GM23248 (cell line): ENCODE data around the gene ADAM12. TPM values are rescaled to one million over a fixed set of nuclear protein-coding genes. Genes with fewer than 3 reads are reported as not detected.

Source experiments
- DNase-seq: peaks from one replicate; pipeline ENCODE4 v3.0.0-alpha.2; 2015
- H2AFZ ChIP-seq: fragments of 200-600 bp; sonication (generic); 2 replicates; pipeline ENCODE4 v1.6.1; 2016; ENCODE audit warnings: antibody characterized with exemption
- H3F3A ChIP-seq: fragments of 200-600 bp; sonication (generic); 2 replicates; pipeline ENCODE4 v1.6.1; 2016; ENCODE audit warnings: mild to moderate bottlenecking, antibody characterized with exemption, mixed run types; ENCODE audit not compliant: insufficient read depth
- H3K27ac ChIP-seq: fragments of 200-600 bp; sonication (generic); 2 replicates; pipeline ENCODE4 v1.5.1; 2016; ENCODE audit warnings: mild to moderate bottlenecking
- H3K27me3 ChIP-seq: fragments of 200-600 bp; sonication (generic); replicated peaks from 2 replicates; pipeline ENCODE4 v1.6.1; 2016; ENCODE audit warnings: mild to moderate bottlenecking; ENCODE audit not compliant: insufficient read depth
- H3K36me3 ChIP-seq: fragments of 200-600 bp; sonication (generic); 2 replicates; pipeline ENCODE4 v1.6.1; 2016; ENCODE audit warnings: low read depth, mild to moderate bottlenecking
- H3K4me1 ChIP-seq: fragments of 200-600 bp; sonication (generic); 2 replicates; pipeline ENCODE4 v1.6.1; 2016; ENCODE audit warnings: mild to moderate bottlenecking; ENCODE audit not compliant: insufficient read depth
- H3K4me2 ChIP-seq: fragments of 200-600 bp; sonication (generic); one replicate; pipeline ENCODE4 v1.6.1; 2016; ENCODE audit warnings: mild to moderate bottlenecking; ENCODE audit not compliant: unreplicated experiment
- H3K4me3 ChIP-seq: fragments of 200-600 bp; sonication (generic); 2 replicates; pipeline ENCODE4 v1.5.1; 2016; ENCODE audit warnings: mild to moderate bottlenecking
- H3K79me2 ChIP-seq: fragments of 200-600 bp; sonication (generic); 2 replicates; pipeline ENCODE4 v1.6.1; 2016; ENCODE audit warnings: mild to moderate bottlenecking; ENCODE audit not compliant: insufficient read depth
- H3K9ac ChIP-seq: fragments of 200-600 bp; sonication (generic); 2 replicates; pipeline ENCODE4 v1.6.1; 2016; ENCODE audit warnings: mild to moderate bottlenecking
- H3K9me2 ChIP-seq: fragments of 200-600 bp; sonication (generic); 2 replicates; pipeline ENCODE4 v1.6.1; 2016; ENCODE audit warnings: mixed run types, mild to moderate bottlenecking, moderate library complexity; ENCODE audit not compliant: insufficient read depth
- H3K9me3 ChIP-seq: fragments of 200-600 bp; sonication (generic); one replicate; pipeline ENCODE4 v1.6.1; 2017; ENCODE audit warnings: low read depth
- H4K20me1 ChIP-seq: fragments of 200-600 bp; sonication (generic); 2 replicates; pipeline ENCODE4 v1.6.0; 2016; ENCODE audit not compliant: insufficient read depth
- EZH2 ChIP-seq: fragments of 200-600 bp; sonication (generic); IDR thresholded peaks from 2 replicates; pipeline ENCODE4 v1.6.1; 2018; ENCODE audit warnings: antibody characterized with exemption, mild to moderate bottlenecking; ENCODE audit not compliant: insufficient read depth, poor library complexity, severe bottlenecking
- EZH2phosphoT487 ChIP-seq: fragments of 200-600 bp; sonication (generic); IDR thresholded peaks from 2 replicates; pipeline ENCODE4 v1.6.1; 2018; ENCODE audit warnings: antibody characterized with exemption, moderate library complexity, mild to moderate bottlenecking, low read depth; ENCODE audit not compliant: insufficient read depth
- WGBS, 2 experiments: methylation state at CpG; one replicate each; pipeline ENCODE4 v1.1.6; 2015 to 2017; ENCODE audit warnings: low lambda C conversion rate in 2 of 2, low coverage in 1 of 2; ENCODE audit errors: missing lambda C conversion rate in 2 of 2; 5-methylcytosine and 5-hydroxymethylcytosine counted together
- in situ Hi-C: fragments of 300-500 bp; cut with MboI; formaldehyde crosslinking; loops from 2 replicates; pipeline ENCODE4 v1.15.0; 2020
- polyA plus RNA-seq: library from polyadenylated mRNA; unstranded; fragments of >200 nt; fragmentation: Nextera tagmentation; extraction: Ambion mirVana; gene quantifications from 2 replicates; pipeline ENCODE4 v1.2.1, GENCODE V29; 2016
- total RNA-seq: library from RNA; depleted of rRNA; stranded (reverse); fragments of >200 nt; shearing (Covaris generic); gene quantifications from 2 replicates; pipeline ENCODE4 v1.2.3, GENCODE V29; 2014

ADAM12 gene
- total and polyA plus RNA-seq, 2 experiments from 2014 or later = 58.4 to 127 TPM

DNA sequence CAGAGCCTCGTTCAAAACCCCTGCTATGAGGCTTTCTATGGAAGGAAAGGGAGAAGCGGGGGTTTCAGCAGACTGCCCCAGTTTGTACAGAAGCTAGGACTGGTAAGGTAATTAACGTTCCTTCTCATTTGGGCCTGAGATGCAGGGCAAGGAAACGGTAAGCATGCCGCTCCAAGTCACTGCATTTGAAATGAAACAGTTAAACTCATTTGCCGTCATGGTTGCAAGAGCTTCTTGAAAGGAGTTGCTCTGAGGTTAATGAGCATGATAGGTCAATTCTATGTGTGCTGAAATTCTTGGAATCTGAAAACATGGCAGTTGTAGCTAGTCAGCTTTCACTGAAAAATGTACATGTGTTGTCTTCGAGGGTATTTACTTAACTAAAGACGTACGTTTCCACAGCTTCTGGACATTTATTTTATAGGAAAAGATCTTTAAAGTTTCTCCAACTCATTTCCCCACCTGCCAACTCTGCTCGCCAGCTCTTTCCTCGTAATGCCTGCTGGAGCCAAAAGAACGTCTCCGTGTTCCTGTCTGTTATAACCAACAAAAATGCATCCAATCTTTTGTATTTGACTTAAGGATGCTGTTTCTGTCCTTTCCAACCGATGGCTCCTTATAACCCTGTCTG is 73.3 kb downstream of the ADAM12 start:
- H3K4me2 ChIP-seq = peak overlapping the region; percentile 45
- peak overlapping the region; percentile 69 for H3K27ac ChIP-seq
- no peaks in the 10 kb centered on the region for H3K9me3 ChIP-seq
- peak overlapping the region; percentile 62 for H3K9ac ChIP-seq
- H3K27me3 ChIP-seq = no peaks in the 10 kb centered on the region
- H3K36me3 ChIP-seq = peaks cover 10% of the 10 kb centered on the region; the same call in 1 of the 2 replicates
- H3K4me1 ChIP-seq = peaks cover 25% of the 10 kb centered on the region
- peaks cover 18% of the 10 kb centered on the region; the same call in 1 of the 2 replicates for H3F3A ChIP-seq
- H3K4me3 ChIP-seq = no peak overlapping the region
- H3K9me2 ChIP-seq = no peaks in the 10 kb centered on the region
- DNase-seq = no peak
- H2AFZ ChIP-seq = no peak overlapping the region
- no peaks in the 10 kb centered on the region for H4K20me1 ChIP-seq
- WGBS, 2 experiments = 75 to 80% methylated on average over 14 of the region's 14 CpGs
- in situ Hi-C loops = no loop called here
- TF ChIP-seq EZH2 (no peak), EZH2phosphoT487 (no peak)
- peaks cover 70% of the 10 kb centered on the region for H3K79me2 ChIP-seq

DNA sequence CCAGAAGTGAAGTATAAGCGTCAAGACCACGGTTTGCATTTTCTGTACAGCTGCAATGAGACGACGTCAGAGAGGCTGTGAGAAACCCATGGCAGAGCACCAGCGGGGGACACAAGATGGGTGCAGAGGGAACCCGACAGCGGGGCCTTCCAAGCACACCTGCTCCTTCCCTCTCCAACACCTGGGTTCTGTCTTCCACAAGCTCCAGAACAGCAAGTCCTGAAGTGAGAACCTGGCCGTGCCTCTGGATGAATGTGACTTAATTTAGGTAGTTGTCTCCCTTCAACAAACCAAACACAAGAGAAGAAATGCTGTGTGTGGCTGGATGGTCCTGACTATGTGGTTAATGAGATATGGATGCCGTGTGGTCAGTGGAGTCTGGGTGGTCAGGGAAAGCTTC is 76.1 kb downstream of the ADAM12 start:
- Histone ChIP-seq H3K27ac (no peak overlapping the region), H3K4me2 (no peak overlapping the region), H3F3A (peaks cover 28% of the 10 kb centered on the region; the same call in 1 of the 2 replicates), H3K9me3 (no peaks in the 10 kb centered on the region), H3K9ac (no peak overlapping the region), H2AFZ (no peak overlapping the region), H3K79me2 (peaks cover 68% of the 10 kb centered on the region), H3K4me1 (peaks cover 25% of the 10 kb centered on the region), H3K36me3 (peaks cover 14% of the 10 kb centered on the region; the same call in 1 of the 2 replicates), H3K27me3 (no peaks in the 10 kb centered on the region), H4K20me1 (no peaks in the 10 kb centered on the region), H3K9me2 (no peaks in the 10 kb centered on the region), H3K4me3 (no peak overlapping the region)
- TF ChIP-seq EZH2phosphoT487 (no peak), EZH2 (no peak)
- no peak for DNase-seq
- in situ Hi-C loops = no loop called here
- WGBS, 2 experiments = 91 to 94% methylated on average over 9 of the region's 9 CpGs

- no peak for DNase-seq
- WGBS, 2 experiments = 82 to 89% methylated on average over 3 of the region's 3 CpGs
- Histone ChIP-seq H3K36me3 (peaks cover 14% of the 10 kb centered on the region; the same call in 1 of the 2 replicates), H3K27me3 (no peaks in the 10 kb centered on the region), H4K20me1 (no peaks in the 10 kb centered on the region), H3K4me1 (peaks cover 10% of the 10 kb centered on the region), H3K9ac (no peak overlapping the region), H3K4me2 (no peak overlapping the region), H2AFZ (no peak overlapping the region), H3K79me2 (peaks cover 78% of the 10 kb centered on the region), H3F3A (peaks cover 30% of the 10 kb centered on the region), H3K4me3 (no peak overlapping the region), H3K9me2 (no peaks in the 10 kb centered on the region), H3K9me3 (no peaks in the 10 kb centered on the region), H3K27ac (no peak overlapping the region)
- TF ChIP-seq EZH2 (no peak), EZH2phosphoT487 (no peak)
- in situ Hi-C loops = no loop called here
These were observed 78.9 kb downstream of the ADAM12 start for GRCh38 chr10:126309228-126309883.

GRCh38 chr10:126302826-126303665 is 85.2 kb downstream of the ADAM12 start:
- Histone ChIP-seq H3K27me3 (no peaks in the 10 kb centered on the region), H2AFZ (no peak overlapping the region), H3K4me2 (no peak overlapping the region), H3K36me3 (no peaks in the 10 kb centered on the region), H3K9me2 (no peaks in the 10 kb centered on the region), H3K9ac (no peak overlapping the region), H3K4me1 (no peaks in the 10 kb centered on the region), H4K20me1 (no peaks in the 10 kb centered on the region), H3K9me3 (no peaks in the 10 kb centered on the region), H3K4me3 (no peak overlapping the region), H3F3A (peaks cover 38% of the 10 kb centered on the region), H3K79me2 (peaks cover 91% of the 10 kb centered on the region), H3K27ac (no peak overlapping the region)
- DNase-seq = peak; percentile 9
- TF ChIP-seq EZH2phosphoT487 (no peak), EZH2 (no peak)
- in situ Hi-C loops = no loop called here
- WGBS, 2 experiments = 96% methylated on average over 6 of the region's 6 CpGs
